IPS-20b (cell line): ENCODE results near the gene MAST4.

ENCODE experiments used
- H3K27ac ChIP-seq: one replicate; pipeline ENCODE4 v1.5.1; 2013; ENCODE audit warnings: low read length
- H3K27me3 ChIP-seq: 2 replicates; pipeline ENCODE4 v1.6.1; 2013; ENCODE audit warnings: mild to moderate bottlenecking, low read length, inconsistent platforms; ENCODE audit not compliant: insufficient read depth
- H3K36me3 ChIP-seq: 2 replicates; pipeline ENCODE4 v1.6.1; 2013; ENCODE audit warnings: low read depth, mild to moderate bottlenecking, inconsistent platforms, low read length, moderate library complexity; ENCODE audit not compliant: insufficient read depth
- H3K4me1 ChIP-seq: 2 replicates; pipeline ENCODE4 v1.6.1; 2013; ENCODE audit warnings: mild to moderate bottlenecking, control low read depth, inconsistent platforms, low read length, moderate library complexity; ENCODE audit not compliant: insufficient read depth
- H3K4me3 ChIP-seq: 2 replicates; pipeline ENCODE4 v1.5.1; 2013; ENCODE audit warnings: mild to moderate bottlenecking, low read length, inconsistent platforms
- H3K9ac ChIP-seq: 2 replicates; pipeline ENCODE4 v1.6.1; 2013; ENCODE audit warnings: low read depth, mild to moderate bottlenecking, inconsistent platforms, low read length, moderate library complexity
- H3K9me3 ChIP-seq: 2 replicates; pipeline ENCODE4 v1.6.1; 2013; ENCODE audit warnings: mild to moderate bottlenecking, low read depth, low read length, inconsistent platforms; ENCODE audit not compliant: insufficient read depth

The MAST4 gene

GRCh38 chr5:67037171-67037570 is 441.0 kb downstream of the MAST4 start:
- Histone ChIP-seq H3K27me3 (peaks cover 12% of the 10 kb centered on the region; the same call in 1 of the 2 replicates), H3K4me1 (peaks cover 18% of the 10 kb centered on the region), H3K4me3 (no peak overlapping the region)

GRCh38 chr5:67038817-67039603 is 442.8 kb downstream of the MAST4 start:
- no peak overlapping the region for H3K4me3 ChIP-seq
- H3K9ac ChIP-seq, result no peak overlapping the region
- peaks cover 25% of the 10 kb centered on the region; the same call in 1 of the 2 replicates for H3K27me3 ChIP-seq
- no peaks in the 10 kb centered on the region for H3K36me3 ChIP-seq
- no peak overlapping the region for H3K27ac ChIP-seq
- peaks cover 20% of the 10 kb centered on the region for H3K4me1 ChIP-seq
- H3K9me3 ChIP-seq, result no peaks in the 10 kb centered on the region

More at GRCh38 chr5:67037171-67037570, 441.0 kb downstream of the MAST4 start:
- H3K9ac ChIP-seq, result no peak overlapping the region
- H3K27ac ChIP-seq, result no peak overlapping the region
- H3K9me3 ChIP-seq, result no peaks in the 10 kb centered on the region
- no peaks in the 10 kb centered on the region for H3K36me3 ChIP-seq

- no peak overlapping the region for H3K9ac ChIP-seq
These were observed 446.2 kb downstream of the MAST4 start for GRCh38 chr5:67042176-67043003.

GRCh38 chr5:67043796-67044511 is 447.8 kb downstream of the MAST4 start:
- H3K36me3 ChIP-seq, result no peaks in the 10 kb centered on the region
- H3K4me1 ChIP-seq, result peaks cover 15% of the 10 kb centered on the region
- H3K9me3 ChIP-seq, result no peaks in the 10 kb centered on the region
- no peak overlapping the region for H3K27ac ChIP-seq
- H3K4me3 ChIP-seq, result no peak overlapping the region
- H3K9ac ChIP-seq, result no peak overlapping the region
- peaks cover 25% of the 10 kb centered on the region; the same call in 1 of the 2 replicates for H3K27me3 ChIP-seq

More at GRCh38 chr5:67042176-67043003, 446.2 kb downstream of the MAST4 start:
- H3K27ac ChIP-seq, result no peak overlapping the region
- H3K4me3 ChIP-seq, result no peak overlapping the region
- no peaks in the 10 kb centered on the region for H3K9me3 ChIP-seq
- H3K4me1 ChIP-seq, result peaks cover 10% of the 10 kb centered on the region
- H3K27me3 ChIP-seq, result peaks cover 25% of the 10 kb centered on the region; the same call in 1 of the 2 replicates
- H3K36me3 ChIP-seq, result no peaks in the 10 kb centered on the region

GRCh38 chr5:67045816-67046740 is 449.9 kb downstream of the MAST4 start:
- Histone ChIP-seq H3K27ac (no peak overlapping the region), H3K4me3 (no peak overlapping the region), H3K27me3 (peaks cover 20% of the 10 kb centered on the region; the same call in 1 of the 2 replicates), H3K9me3 (no peaks in the 10 kb centered on the region), H3K36me3 (no peaks in the 10 kb centered on the region), H3K9ac (no peak overlapping the region), H3K4me1 (peaks cover 11% of the 10 kb centered on the region)

- H3K27me3 ChIP-seq, result peaks cover 13% of the 10 kb centered on the region; the same call in 1 of the 2 replicates
- no peak overlapping the region for H3K4me3 ChIP-seq
- no peaks in the 10 kb centered on the region for H3K9me3 ChIP-seq
- H3K4me1 ChIP-seq, result peaks cover 9% of the 10 kb centered on the region
- no peak overlapping the region; the same call in 1 of the 2 replicates for H3K9ac ChIP-seq
- H3K27ac ChIP-seq, result no peak overlapping the region
- H3K36me3 ChIP-seq, result no peaks in the 10 kb centered on the region
These were observed 451.0 kb downstream of the MAST4 start for GRCh38 chr5:67047160-67047559.

- Histone ChIP-seq H3K9me3 (no peaks in the 10 kb centered on the region), H3K4me3 (no peak overlapping the region), H3K36me3 (no peaks in the 10 kb centered on the region), H3K4me1 (peaks cover 7% of the 10 kb centered on the region), H3K27me3 (peaks cover 13% of the 10 kb centered on the region; the same call in 1 of the 2 replicates), H3K9ac (no peak overlapping the region; the same call in 1 of the 2 replicates), H3K27ac (no peak overlapping the region)
These were observed 451.4 kb downstream of the MAST4 start for GRCh38 chr5:67047616-67048015.

- Histone ChIP-seq H3K27ac (no peak overlapping the region), H3K9me3 (no peaks in the 10 kb centered on the region), H3K9ac (no peak overlapping the region), H3K4me3 (no peak overlapping the region), H3K27me3 (no peaks in the 10 kb centered on the region), H3K36me3 (no peaks in the 10 kb centered on the region), H3K4me1 (peaks cover 7% of the 10 kb centered on the region)
These were observed 453.9 kb downstream of the MAST4 start for GRCh38 chr5:67050125-67050524.

- H3K36me3 ChIP-seq, result no peaks in the 10 kb centered on the region
- no peaks in the 10 kb centered on the region for H3K9me3 ChIP-seq
- peaks cover 7% of the 10 kb centered on the region for H3K4me1 ChIP-seq
- no peak overlapping the region for H3K27ac ChIP-seq
- H3K27me3 ChIP-seq, result no peaks in the 10 kb centered on the region
- no peak overlapping the region for H3K9ac ChIP-seq
- H3K4me3 ChIP-seq, result no peak overlapping the region
These were observed 454.4 kb downstream of the MAST4 start for GRCh38 chr5:67050635-67051034.

GRCh38 chr5:67051164-67051563 is 455.0 kb downstream of the MAST4 start:
- no peak overlapping the region for H3K27ac ChIP-seq
- peaks cover 7% of the 10 kb centered on the region for H3K4me1 ChIP-seq
- no peaks in the 10 kb centered on the region for H3K27me3 ChIP-seq
- no peaks in the 10 kb centered on the region for H3K36me3 ChIP-seq
- H3K9me3 ChIP-seq, result no peaks in the 10 kb centered on the region
- H3K9ac ChIP-seq, result no peak overlapping the region
- no peak overlapping the region for H3K4me3 ChIP-seq
